Mesenchymal stem cell (in vitro differentiated cells and primary cell): ENCODE measurements around the gene CHST2.
A peak's percentile ranks its signal among the peaks of the same experiment; 100 is the strongest.

Experiments used
- DNase-seq: peaks from one replicate; pipeline ENCODE4 v3.0.0-alpha.2; 2013
- H2AFZ ChIP-seq: one replicate; pipeline ENCODE4 v1.6.1; 2013; ENCODE audit warnings: low read depth, mild to moderate bottlenecking, control low read depth, inconsistent platforms, low read length, moderate library complexity
- H2AK5ac ChIP-seq: 2 replicates; pipeline ENCODE4 v1.6.1; 2013; ENCODE audit warnings: low read length, moderate library complexity, mild to moderate bottlenecking, inconsistent platforms; ENCODE audit not compliant: severe bottlenecking
- H2BK120ac ChIP-seq: one replicate; pipeline ENCODE4 v1.6.1; 2013; ENCODE audit warnings: low read depth, mild to moderate bottlenecking, inconsistent platforms, low read length, moderate library complexity
- H2BK12ac ChIP-seq, 2 experiments: one replicate each; pipeline ENCODE4 v1.6.1; 2013; ENCODE audit warnings: inconsistent platforms in 2 of 2, low read length in 2 of 2, mild to moderate bottlenecking in 2 of 2, moderate library complexity in 2 of 2, control low read depth in 1 of 2
- H2BK15ac ChIP-seq: one replicate; pipeline ENCODE4 v1.6.1; 2013; ENCODE audit warnings: mild to moderate bottlenecking, low read depth, inconsistent platforms; ENCODE audit not compliant: poor library complexity, severe bottlenecking
- H2BK5ac ChIP-seq: 2 replicates; pipeline ENCODE4 v1.6.1; 2013; ENCODE audit warnings: low read depth, mild to moderate bottlenecking, low read length, control low read depth, inconsistent platforms; ENCODE audit not compliant: poor library complexity, severe bottlenecking
- H3K14ac ChIP-seq, 2 experiments: one replicate each; pipeline ENCODE4 v1.6.1; 2013; ENCODE audit warnings: inconsistent platforms in 2 of 2, low read length in 2 of 2, control low read depth in 1 of 2, mild to moderate bottlenecking in 1 of 2, moderate library complexity in 1 of 2
- H3K18ac ChIP-seq, 2 experiments: one replicate each; pipeline ENCODE4 v1.6.1; 2013; ENCODE audit warnings: inconsistent platforms in 2 of 2, low read length in 2 of 2, control low read depth in 1 of 2, low read depth in 1 of 2, mild to moderate bottlenecking in 1 of 2
- H3K23ac ChIP-seq, 2 experiments: one replicate each; pipeline ENCODE4 v1.6.1; 2013; ENCODE audit warnings: inconsistent platforms in 2 of 2, low read length in 2 of 2, mild to moderate bottlenecking in 2 of 2, moderate library complexity in 2 of 2, control low read depth in 1 of 2
- H3K27ac ChIP-seq: 2 replicates; pipeline ENCODE4 v1.5.1; 2013; ENCODE audit warnings: mild to moderate bottlenecking, moderate library complexity, low read length, control low read depth, inconsistent platforms; ENCODE audit not compliant: poor library complexity, severe bottlenecking
- H3K27me3 ChIP-seq, 2 experiments: 2 replicates each; pipeline versions ENCODE4 v1.6.1 to v1.7.0; 2013; ENCODE audit warnings: low read length in 2 of 2, mild to moderate bottlenecking in 2 of 2, moderate library complexity in 2 of 2, control low read depth in 1 of 2, inconsistent platforms in 1 of 2; ENCODE audit not compliant: control insufficient read depth in 1 of 2, insufficient read depth in 1 of 2
- H3K36me3 ChIP-seq, 2 experiments: 2 replicates each; pipeline versions ENCODE4 v1.6.1 to v1.7.0; 2013; ENCODE audit warnings: low read length in 2 of 2, control low read depth in 1 of 2, inconsistent platforms in 1 of 2, low read depth in 1 of 2, mild to moderate bottlenecking in 1 of 2; ENCODE audit not compliant: insufficient read depth in 2 of 2, control insufficient read depth in 1 of 2
- H3K4ac ChIP-seq, 2 experiments: one replicate each; pipeline ENCODE4 v1.6.1; 2013; ENCODE audit warnings: inconsistent platforms in 2 of 2, low read length in 2 of 2, mild to moderate bottlenecking in 2 of 2, moderate library complexity in 2 of 2, control low read depth in 1 of 2, low read depth in 1 of 2
- H3K4me1 ChIP-seq: 2 replicates; pipeline ENCODE4 v1.6.1; 2013; ENCODE audit warnings: low read depth, low read length, control low read depth; ENCODE audit not compliant: control insufficient read depth, insufficient read depth
- H3K4me2 ChIP-seq: 2 replicates; pipeline ENCODE4 v1.6.1; 2013; ENCODE audit warnings: low read length, mild to moderate bottlenecking, inconsistent platforms; ENCODE audit not compliant: poor library complexity, severe bottlenecking
- H3K4me3 ChIP-seq, 2 experiments: 2 replicates each; pipeline versions ENCODE4 v1.5.1 to v1.7.0; 2013; ENCODE audit warnings: low read length in 2 of 2, mild to moderate bottlenecking in 2 of 2, control low read depth in 1 of 2, low read depth in 1 of 2; ENCODE audit not compliant: insufficient read depth in 1 of 2
- H3K79me1 ChIP-seq: replicated peaks from 2 replicates; pipeline ENCODE4 v1.6.1; 2013; ENCODE audit warnings: mild to moderate bottlenecking, control low read depth, low read length, inconsistent platforms; ENCODE audit not compliant: poor library complexity, severe bottlenecking
- H3K9ac ChIP-seq: 2 replicates; pipeline ENCODE4 v1.7.0; 2013; ENCODE audit warnings: mild to moderate bottlenecking, low read length, moderate library complexity
- H3K9me3 ChIP-seq: 2 replicates; pipeline ENCODE4 v1.7.0; 2013; ENCODE audit warnings: mild to moderate bottlenecking, low read length; ENCODE audit not compliant: control insufficient read depth
- H4K8ac ChIP-seq: one replicate; pipeline ENCODE4 v1.6.1; 2013; ENCODE audit warnings: inconsistent platforms, mild to moderate bottlenecking, low read length, moderate library complexity
- H4K91ac ChIP-seq: one replicate; pipeline ENCODE4 v1.6.1; 2013; ENCODE audit warnings: mild to moderate bottlenecking, low read length, inconsistent platforms
- WGBS: methylation state at CpG from one replicate; pipeline ENCODE4 v1.1.7; 2013; ENCODE audit warnings: mixed read lengths; 5-methylcytosine and 5-hydroxymethylcytosine counted together

CHST2 gene

GRCh38 chr3:143158014-143158988 is 38.7 kb downstream of the CHST2 start:
- Histone ChIP-seq H3K4ac (no peak overlapping the region), H4K8ac (no peak overlapping the region), H3K18ac (no peak overlapping the region), H3K4me1 (peaks cover 4% of the 10 kb centered on the region), H4K91ac (no peak overlapping the region), H3K4me3 (no peak overlapping the region), H3K14ac (no peak overlapping the region), H3K9ac (peak overlapping the region; percentile 23), H2BK120ac (no peak overlapping the region), H3K27me3 (no peaks in the 10 kb centered on the region), H3K79me1 (no peaks in the 10 kb centered on the region), H2BK15ac (no peak overlapping the region), H3K9me3 (no peaks in the 10 kb centered on the region), H3K27ac (no peak overlapping the region), H2AK5ac (no peak overlapping the region), H2BK5ac (no peak overlapping the region), H2AFZ (no peak overlapping the region), H3K36me3 (no peaks in the 10 kb centered on the region), H3K4me2 (no peak overlapping the region), H3K23ac (no peak overlapping the region), H2BK12ac (no peak overlapping the region)
- no peak for DNase-seq
- WGBS, result 88% methylated on average over 2 of the region's 2 CpGs

GRCh38 chr3:143160437-143160836 is 40.9 kb downstream of the CHST2 start:
- H4K91ac ChIP-seq, result no peak overlapping the region
- no peaks in the 10 kb centered on the region for H3K27me3 ChIP-seq
- no peaks in the 10 kb centered on the region for H3K9me3 ChIP-seq
- no peak overlapping the region for H3K23ac ChIP-seq
- no peak overlapping the region for H3K4ac ChIP-seq
- no peaks in the 10 kb centered on the region for H3K36me3 ChIP-seq
- H2BK5ac ChIP-seq, result no peak overlapping the region
- H3K4me2 ChIP-seq, result no peak overlapping the region
- H3K4me3 ChIP-seq, result no peak overlapping the region
- no peak for DNase-seq
- peaks cover 4% of the 10 kb centered on the region for H3K4me1 ChIP-seq
- no peak overlapping the region for H2AFZ ChIP-seq
- peak overlapping the region; percentile 28 for H4K8ac ChIP-seq
- H3K18ac ChIP-seq, result peak overlapping the region in 1 of 2 experiments; percentile 43
- no peak overlapping the region for H2AK5ac ChIP-seq
- H3K79me1 ChIP-seq, result no peaks in the 10 kb centered on the region
- H3K14ac ChIP-seq, result no peak overlapping the region
- WGBS, result 86% methylated on average over 11 of the region's 11 CpGs
- H2BK15ac ChIP-seq, result no peak overlapping the region
- peak overlapping the region in 1 of 2 experiments; percentile 66 for H2BK12ac ChIP-seq
- H2BK120ac ChIP-seq, result no peak overlapping the region
- no peak overlapping the region for H3K27ac ChIP-seq
- H3K9ac ChIP-seq, result no peak overlapping the region

- DNase-seq, result no peak
- 94% methylated on average over 3 of the region's 3 CpGs for WGBS
- Histone ChIP-seq H2BK120ac (no peak overlapping the region), H3K9me3 (no peaks in the 10 kb centered on the region), H2AK5ac (peak overlapping the region; percentile 62), H3K27me3 (no peaks in the 10 kb centered on the region), H3K23ac (no peak overlapping the region), H3K14ac (no peak overlapping the region), H3K4me1 (peaks cover 5% of the 10 kb centered on the region), H4K91ac (no peak overlapping the region), H2BK15ac (no peak overlapping the region), H3K4me3 (no peak overlapping the region), H2AFZ (no peak overlapping the region), H4K8ac (peak overlapping the region; percentile 61), H3K36me3 (no peaks in the 10 kb centered on the region), H2BK5ac (no peak overlapping the region), H3K18ac (no peak overlapping the region), H3K4me2 (no peak overlapping the region), H3K9ac (no peak overlapping the region), H3K79me1 (no peaks in the 10 kb centered on the region), H3K27ac (no peak overlapping the region), H3K4ac (no peak overlapping the region), H2BK12ac (peak overlapping the region in 1 of 2 experiments; percentile 87)
Observed at GRCh38 chr3:143163562-143164100, 44.1 kb downstream of the CHST2 start.

GRCh38 chr3:143165211-143165610 is 45.6 kb downstream of the CHST2 start:
- peak overlapping the region in 1 of 2 experiments; percentile 81 for H2BK12ac ChIP-seq
- no peak overlapping the region for H2AK5ac ChIP-seq
- no peak overlapping the region for H2BK5ac ChIP-seq
- H2BK120ac ChIP-seq, result peak overlapping the region; percentile 68
- H3K23ac ChIP-seq, result no peak overlapping the region
- peak overlapping the region; percentile 7 for H4K8ac ChIP-seq
- no peak overlapping the region for H3K27ac ChIP-seq
- DNase-seq, result no peak
- peaks cover 6% of the 10 kb centered on the region for H3K4me1 ChIP-seq
- H3K36me3 ChIP-seq, result no peaks in the 10 kb centered on the region
- no peak overlapping the region for H3K14ac ChIP-seq
- H3K4me2 ChIP-seq, result no peak overlapping the region
- WGBS, result 100% methylated on average over 1 of the region's 1 CpG
- H2BK15ac ChIP-seq, result no peak overlapping the region
- no peaks in the 10 kb centered on the region for H3K9me3 ChIP-seq
- no peak overlapping the region for H3K4me3 ChIP-seq
- H3K79me1 ChIP-seq, result no peaks in the 10 kb centered on the region
- H4K91ac ChIP-seq, result no peak overlapping the region
- H3K18ac ChIP-seq, result no peak overlapping the region
- no peaks in the 10 kb centered on the region for H3K27me3 ChIP-seq
- H3K9ac ChIP-seq, result no peak overlapping the region
- no peak overlapping the region for H3K4ac ChIP-seq
- H2AFZ ChIP-seq, result no peak overlapping the region
